HEK293 (cell line): Measurements from ENCODE around the gene RO60.

Source experiments
- SCRT2 ChIP-seq: fragments of 450-650 bp; formaldehyde crosslinking; IDR thresholded peaks from 2 replicates; pipeline ENCODE4 v1.5.1; 2016; ENCODE audit warnings: missing biosample characterization, missing genetic modification characterization
- ZBTB1 ChIP-seq: fragments of 450-650 bp; formaldehyde crosslinking; IDR thresholded peaks from 2 replicates; pipeline ENCODE4 v1.5.1; 2016; ENCODE audit warnings: missing biosample characterization, missing genetic modification characterization
- ZBTB17 ChIP-seq: fragments of 450-650 bp; formaldehyde crosslinking; IDR thresholded peaks from 2 replicates; pipeline ENCODE4 v1.5.1; 2016; ENCODE audit warnings: missing biosample characterization, missing genetic modification characterization
- ZBTB7A ChIP-seq: fragments of 450-650 bp; formaldehyde crosslinking; IDR thresholded peaks from 2 replicates; pipeline ENCODE4 v1.5.1; 2016; ENCODE audit warnings: low read depth, missing biosample characterization, missing genetic modification characterization
- ZNF24 ChIP-seq: fragments of 450-650 bp; formaldehyde crosslinking; IDR thresholded peaks from 2 replicates; pipeline ENCODE4 v1.5.1; 2016; ENCODE audit warnings: missing biosample characterization, missing genetic modification characterization
- ZNF658 ChIP-seq: fragments of 450-650 bp; formaldehyde crosslinking; IDR thresholded peaks from 2 replicates; pipeline ENCODE4; 2016; ENCODE audit warnings: missing biosample characterization, missing genetic modification characterization
- ZSCAN30 ChIP-seq: fragments of 450-650 bp; IDR thresholded peaks from 2 replicates; pipeline ENCODE4 v1.5.1; 2018; ENCODE audit warnings: missing biosample characterization, mild to moderate bottlenecking, missing genetic modification characterization, moderate library complexity
- TF ChIP-seq, protein P1 (sequence below): fragments of 450-650 bp; formaldehyde crosslinking; IDR thresholded peaks from 2 replicates; pipeline ENCODE4 v1.5.1; 2016; ENCODE audit warnings: missing biosample characterization, missing genetic modification characterization
- TF ChIP-seq, protein P2 (sequence below): fragments of 450-650 bp; formaldehyde crosslinking; IDR thresholded peaks from 2 replicates; pipeline ENCODE4 v1.5.1; 2016; ENCODE audit warnings: missing biosample characterization, missing genetic modification characterization

DNA sequence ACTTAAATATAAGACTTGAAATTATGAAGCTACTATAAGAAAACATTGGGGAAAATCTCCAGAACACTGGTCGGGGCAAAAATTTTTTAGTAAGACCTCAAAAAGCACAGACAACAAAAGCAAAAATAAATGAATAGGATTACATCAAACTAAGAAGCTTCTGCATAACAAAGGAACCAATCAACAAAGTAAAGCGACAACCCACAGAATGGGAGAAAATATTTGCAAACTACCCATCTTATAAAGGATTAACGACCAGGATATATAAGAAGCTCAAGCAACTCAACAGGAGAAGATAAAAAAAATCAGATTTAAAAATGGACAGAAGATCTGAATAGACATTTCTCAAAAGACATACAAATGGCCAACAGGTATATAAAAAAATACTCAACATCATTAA, 19.4 kb upstream of the RO60 start:
- TF ChIP-seq ZNF658 (tag by site-specific recombination) (no peak), SCRT2 (tag by site-specific recombination) (no peak), ZBTB17 (tag by site-specific recombination) (no peak), ZBTB7A (tag by site-specific recombination) (no peak), ZBTB1 (tag by site-specific recombination) (no peak), ZNF24 (tag by site-specific recombination) (no peak), ZSCAN30 (tag by site-specific recombination) (no peak)
- TF ChIP-seq, protein P1, sequence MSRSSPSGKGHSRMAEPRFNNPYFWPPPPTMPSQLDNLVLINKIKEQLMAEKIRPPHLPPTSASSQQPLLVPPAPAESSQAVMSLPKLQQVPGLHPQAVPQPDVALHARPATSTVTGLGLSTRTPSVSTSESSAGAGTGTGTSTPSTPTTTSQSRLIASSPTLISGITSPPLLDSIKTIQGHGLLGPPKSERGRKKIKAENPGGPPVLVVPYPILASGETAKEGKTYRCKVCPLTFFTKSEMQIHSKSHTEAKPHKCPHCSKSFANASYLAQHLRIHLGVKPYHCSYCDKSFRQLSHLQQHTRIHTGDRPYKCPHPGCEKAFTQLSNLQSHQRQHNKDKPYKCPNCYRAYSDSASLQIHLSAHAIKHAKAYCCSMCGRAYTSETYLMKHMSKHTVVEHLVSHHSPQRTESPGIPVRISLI = no peak
- TF ChIP-seq, protein P2, sequence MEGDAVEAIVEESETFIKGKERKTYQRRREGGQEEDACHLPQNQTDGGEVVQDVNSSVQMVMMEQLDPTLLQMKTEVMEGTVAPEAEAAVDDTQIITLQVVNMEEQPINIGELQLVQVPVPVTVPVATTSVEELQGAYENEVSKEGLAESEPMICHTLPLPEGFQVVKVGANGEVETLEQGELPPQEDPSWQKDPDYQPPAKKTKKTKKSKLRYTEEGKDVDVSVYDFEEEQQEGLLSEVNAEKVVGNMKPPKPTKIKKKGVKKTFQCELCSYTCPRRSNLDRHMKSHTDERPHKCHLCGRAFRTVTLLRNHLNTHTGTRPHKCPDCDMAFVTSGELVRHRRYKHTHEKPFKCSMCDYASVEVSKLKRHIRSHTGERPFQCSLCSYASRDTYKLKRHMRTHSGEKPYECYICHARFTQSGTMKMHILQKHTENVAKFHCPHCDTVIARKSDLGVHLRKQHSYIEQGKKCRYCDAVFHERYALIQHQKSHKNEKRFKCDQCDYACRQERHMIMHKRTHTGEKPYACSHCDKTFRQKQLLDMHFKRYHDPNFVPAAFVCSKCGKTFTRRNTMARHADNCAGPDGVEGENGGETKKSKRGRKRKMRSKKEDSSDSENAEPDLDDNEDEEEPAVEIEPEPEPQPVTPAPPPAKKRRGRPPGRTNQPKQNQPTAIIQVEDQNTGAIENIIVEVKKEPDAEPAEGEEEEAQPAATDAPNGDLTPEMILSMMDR (tag by site-specific recombination) = no peak
